CD14-positive monocyte (primary cell): ENCODE measurements around the gene SH2B2. TPM values are rescaled to one million over a fixed set of nuclear protein-coding genes. Genes with fewer than 3 reads are reported as not detected.
A peak's percentile ranks its signal among the peaks of the same experiment; 100 is the strongest.

ENCODE experiments used
- DNase-seq, 3 donors: peaks; one replicate each; pipeline ENCODE4 v3.0.0-alpha.2; 2011 to 2022
- H2AFZ ChIP-seq: 2 replicates; pipeline ENCODE4 v1.6.0; 2012; ENCODE audit warnings: mild to moderate bottlenecking, low read depth, low read length, inconsistent platforms; ENCODE audit not compliant: insufficient read depth, poor library complexity, severe bottlenecking
- H3K27ac ChIP-seq, 2 donors: 1 replicate in 1 of 2; 2 replicates in 1 of 2; pipeline ENCODE4 v1.5.1; 2012 to 2013; ENCODE audit warnings: low read length in 2 of 2, control low read depth in 1 of 2, inconsistent platforms in 1 of 2, low read depth in 1 of 2, mild to moderate bottlenecking in 1 of 2
- H3K27me3 ChIP-seq, 2 donors: one replicate each; pipeline versions ENCODE4 v1.6.0 to v1.6.1; 2011 to 2013; ENCODE audit warnings: low read length in 2 of 2; ENCODE audit not compliant: control insufficient read depth in 2 of 2, insufficient read depth in 2 of 2
- H3K36me3 ChIP-seq, 2 donors: replicated peaks in 1 of 2; 1 replicate in 1 of 2; 2 replicates in 1 of 2; pipeline versions ENCODE4 v1.5.1 to v1.6.1; 2012 to 2013; ENCODE audit warnings: low read length in 2 of 2, control low read depth in 1 of 2, inconsistent platforms in 1 of 2, mild to moderate bottlenecking in 1 of 2; ENCODE audit not compliant: insufficient read depth in 2 of 2, control insufficient read depth in 1 of 2
- H3K4me1 ChIP-seq, 2 donors: 1 replicate in 1 of 2; 2 replicates in 1 of 2; pipeline versions ENCODE4 v1.5.1 to v1.6.1; 2012 to 2013; ENCODE audit warnings: low read length in 2 of 2, control low read depth in 1 of 2, inconsistent platforms in 1 of 2, mild to moderate bottlenecking in 1 of 2, moderate library complexity in 1 of 2; ENCODE audit not compliant: insufficient read depth in 2 of 2, control insufficient read depth in 1 of 2
- H3K4me2 ChIP-seq: replicated peaks from 2 replicates; pipeline ENCODE3; 2012; ENCODE audit warnings: low read length, moderate library complexity, mild to moderate bottlenecking; ENCODE audit not compliant: poor library complexity, severe bottlenecking; ENCODE audit errors: extremely low read depth
- H3K4me3 ChIP-seq, 3 experiments: fragments of 200-600 bp in 1 of 3; sonication (generic) in 1 of 3; replicated peaks in 1 of 3; 1 replicate in 2 of 3; 2 replicates in 1 of 3; pipeline ENCODE4 v1.5.1; 2011 to 2013; ENCODE audit warnings: low read length in 3 of 3, mild to moderate bottlenecking in 3 of 3, control low read depth in 2 of 3, low read depth in 2 of 3, inconsistent platforms in 1 of 3, moderate library complexity in 1 of 3
- H3K79me2 ChIP-seq: 2 replicates; pipeline ENCODE4 v1.6.0; 2012; ENCODE audit warnings: mild to moderate bottlenecking, control low read depth, inconsistent platforms, low read length, moderate library complexity; ENCODE audit not compliant: insufficient read depth
- H3K9ac ChIP-seq: 2 replicates; pipeline ENCODE4 v1.6.0; 2017; ENCODE audit warnings: low read length, mild to moderate bottlenecking; ENCODE audit not compliant: insufficient read depth, poor library complexity, severe bottlenecking
- H3K9me3 ChIP-seq, 2 donors: replicated peaks in 1 of 2; 1 replicate in 1 of 2; 2 replicates in 1 of 2; pipeline versions ENCODE4 v1.5.1 to v1.6.1; 2012 to 2013; ENCODE audit warnings: low read length in 2 of 2, control low read depth in 1 of 2; ENCODE audit not compliant: control insufficient read depth in 1 of 2, insufficient read depth in 1 of 2
- H4K20me1 ChIP-seq: 2 replicates; pipeline ENCODE4 v1.6.0; 2012; ENCODE audit warnings: mild to moderate bottlenecking, low read length, control low read depth, moderate library complexity; ENCODE audit not compliant: insufficient read depth
- H3K27ac Mint-ChIP-seq, 7 donors: one replicate each; pipeline ENCODE4 v1.8.0; 2020; ENCODE audit warnings: mild to moderate bottlenecking in 7 of 7, mixed read lengths in 7 of 7, moderate library complexity in 6 of 7, inconsistent platforms in 2 of 7
- H3K27me3 Mint-ChIP-seq, 3 donors: one replicate each; pipeline ENCODE4 v1.8.0; 2021 to 2022; ENCODE audit warnings: low read depth in 3 of 3, mild to moderate bottlenecking in 3 of 3, mixed read lengths in 3 of 3, moderate library complexity in 3 of 3, inconsistent platforms in 1 of 3
- H3K36me3 Mint-ChIP-seq, 2 donors: one replicate each; pipeline ENCODE4 v1.8.0; 2020; ENCODE audit warnings: mixed read lengths in 2 of 2, inconsistent platforms in 1 of 2, mild to moderate bottlenecking in 1 of 2
- H3K4me1 Mint-ChIP-seq: one replicate; pipeline ENCODE4 v1.8.0; 2020; ENCODE audit warnings: mild to moderate bottlenecking, mixed read lengths
- H3K4me3 Mint-ChIP-seq, 2 donors: one replicate each; pipeline ENCODE4 v1.8.0; 2020; ENCODE audit warnings: mild to moderate bottlenecking in 2 of 2, mixed read lengths in 2 of 2, moderate library complexity in 1 of 2
- H3K9me3 Mint-ChIP-seq, 7 donors: one replicate each; pipeline ENCODE4 v1.8.0; 2020 to 2022; ENCODE audit warnings: mixed read lengths in 7 of 7, mild to moderate bottlenecking in 6 of 7, moderate library complexity in 6 of 7, inconsistent platforms in 2 of 7
- WGBS: methylation state at CpG from one replicate; pipeline ENCODE4 v1.1.5; 2013; ENCODE audit warnings: missing lambda C conversion rate; ENCODE audit not compliant: insufficient coverage; 5-methylcytosine and 5-hydroxymethylcytosine counted together
- intact Hi-C, 2 donors: fragments of 100-400 bp; cut with micrococcal nuclease; formaldehyde crosslinking; loops; one replicate each; pipeline versions ENCODE4 v1.15.0 to v1.15.1; 2023
- polyA plus RNA-seq, 3 donors: library from polyadenylated mRNA; depleted of rRNA in 1 of 3; unstranded in 2 of 3; stranded (reverse) in 1 of 3; fragments of 300-500 nt in 2 of 3; fragments of >200 nt in 1 of 3; fragmentation: Illumina TruSeq in 2 of 3; gene quantifications; 1 replicate in 2 of 3; 2 replicates in 1 of 3; pipeline ENCODE4 v1.2.3, GENCODE V29; 2012 to 2021
- TF ChIP-seq, protein P1 (sequence below): fragments of 200-600 bp; IDR thresholded peaks from one replicate; pipeline ENCODE4 v1.8.0; 2022; ENCODE audit warnings: antibody characterized with exemption, mild to moderate bottlenecking

SH2B2 gene
- polyA plus RNA-seq, 3 donors, result 3.8 to 26.3 (median 4.7) TPM

- Mint-ChIP-seq H3K27ac (peak overlapping the region in 2 of 7 donors; percentile 30 to 41), H3K4me3 (no peak overlapping the region), H3K9me3 (peaks cover 0 to 1% (median 0%) of the 10 kb centered on the region in 7 donors), H3K36me3 (peaks cover 14 to 24% of the 10 kb centered on the region in 2 donors), H3K4me1 (peaks cover 35% of the 10 kb centered on the region), H3K27me3 (peaks cover 0 to 1% (median 0%) of the 10 kb centered on the region in 3 donors)
- H2AFZ ChIP-seq, result no peak overlapping the region
- peaks cover 76% of the 10 kb centered on the region for H4K20me1 ChIP-seq
- H3K79me2 ChIP-seq, result no peaks in the 10 kb centered on the region
- no peak overlapping the region for H3K27ac ChIP-seq
- TF ChIP-seq, protein P1, sequence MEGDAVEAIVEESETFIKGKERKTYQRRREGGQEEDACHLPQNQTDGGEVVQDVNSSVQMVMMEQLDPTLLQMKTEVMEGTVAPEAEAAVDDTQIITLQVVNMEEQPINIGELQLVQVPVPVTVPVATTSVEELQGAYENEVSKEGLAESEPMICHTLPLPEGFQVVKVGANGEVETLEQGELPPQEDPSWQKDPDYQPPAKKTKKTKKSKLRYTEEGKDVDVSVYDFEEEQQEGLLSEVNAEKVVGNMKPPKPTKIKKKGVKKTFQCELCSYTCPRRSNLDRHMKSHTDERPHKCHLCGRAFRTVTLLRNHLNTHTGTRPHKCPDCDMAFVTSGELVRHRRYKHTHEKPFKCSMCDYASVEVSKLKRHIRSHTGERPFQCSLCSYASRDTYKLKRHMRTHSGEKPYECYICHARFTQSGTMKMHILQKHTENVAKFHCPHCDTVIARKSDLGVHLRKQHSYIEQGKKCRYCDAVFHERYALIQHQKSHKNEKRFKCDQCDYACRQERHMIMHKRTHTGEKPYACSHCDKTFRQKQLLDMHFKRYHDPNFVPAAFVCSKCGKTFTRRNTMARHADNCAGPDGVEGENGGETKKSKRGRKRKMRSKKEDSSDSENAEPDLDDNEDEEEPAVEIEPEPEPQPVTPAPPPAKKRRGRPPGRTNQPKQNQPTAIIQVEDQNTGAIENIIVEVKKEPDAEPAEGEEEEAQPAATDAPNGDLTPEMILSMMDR, result no peak
- no peaks in the 10 kb centered on the region for H3K27me3 ChIP-seq
- H3K4me3 ChIP-seq, result no peak overlapping the region
- intact Hi-C loops, result no loop called here
- WGBS, result 100% methylated on average over 6 of the region's 6 CpGs
- peaks cover 8 to 16% of the 10 kb centered on the region in 2 donors for H3K36me3 ChIP-seq
- no peak overlapping the region for H3K9ac ChIP-seq
- peaks cover 23 to 38% of the 10 kb centered on the region in 2 donors for H3K4me1 ChIP-seq
- no peak overlapping the region for H3K4me2 ChIP-seq
- no peak for DNase-seq
- no peaks in the 10 kb centered on the region for H3K9me3 ChIP-seq
Measured at GRCh38 chr7:102302025-102302424, 15.4 kb downstream of the SH2B2 start.

GRCh38 chr7:102303669-102304422 lies 17.2 kb downstream of the SH2B2 start:
- Mint-ChIP-seq H3K27ac (peak overlapping the region in 1 of 7 donors; percentile 36), H3K9me3 (no peaks in the 10 kb centered on the region), H3K4me1 (peaks cover 45% of the 10 kb centered on the region), H3K4me3 (no peak overlapping the region), H3K36me3 (peaks cover 17 to 31% of the 10 kb centered on the region in 2 donors), H3K27me3 (peaks cover 0 to 1% (median 0%) of the 10 kb centered on the region in 3 donors)
- H3K79me2 ChIP-seq, result no peaks in the 10 kb centered on the region
- H3K27me3 ChIP-seq, result no peaks in the 10 kb centered on the region
- H3K4me3 ChIP-seq, result no peak overlapping the region
- H3K9me3 ChIP-seq, result no peaks in the 10 kb centered on the region
- H3K4me1 ChIP-seq, result peaks cover 31 to 46% of the 10 kb centered on the region in 2 donors
- TF ChIP-seq, protein P1, result no peak
- intact Hi-C loops, result no loop called here
- peaks cover 16 to 26% of the 10 kb centered on the region in 2 donors for H3K36me3 ChIP-seq
- H4K20me1 ChIP-seq, result peaks cover 77% of the 10 kb centered on the region
- H2AFZ ChIP-seq, result no peak overlapping the region
- 72% methylated on average over 9 of the region's 13 CpGs for WGBS
- H3K27ac ChIP-seq, result peak overlapping the region in 1 of 2 donors; percentile 31
- no peak overlapping the region for H3K9ac ChIP-seq
- H3K4me2 ChIP-seq, result no peak overlapping the region
- no peak for DNase-seq
